AG09309 (cell line): ENCODE measurements around the gene SMARCC1.

ENCODE experiments used
- DNase-seq: peaks from one replicate; pipeline ENCODE4 v3.0.0-alpha.2; 2010; ENCODE audit warnings: low read depth
- H3K4me3 ChIP-seq: 2 replicates; pipeline ENCODE4 v1.5.1; 2011; ENCODE audit warnings: mild to moderate bottlenecking, low read depth, low read length, moderate library complexity; ENCODE audit not compliant: control insufficient read depth
- CTCF ChIP-seq: IDR thresholded peaks from 2 replicates; pipeline ENCODE4 v1.5.1; 2011; ENCODE audit warnings: mild to moderate bottlenecking, low read depth, low read length, inconsistent platforms; ENCODE audit not compliant: insufficient read depth, control insufficient read depth; ENCODE audit errors: missing control alignments

The SMARCC1 gene

GRCh38 chr3:47556351-47556750, 225.3 kb downstream of the SMARCC1 start:
- no peak for DNase-seq
- H3K4me3 ChIP-seq = no peak overlapping the region
- TF ChIP-seq CTCF = no peak

GRCh38 chr3:47554335-47554734, 227.4 kb downstream of the SMARCC1 start:
- DNase-seq = no peak
- TF ChIP-seq CTCF = no peak
- no peak overlapping the region for H3K4me3 ChIP-seq

- TF ChIP-seq CTCF = no peak
- no peak overlapping the region for H3K4me3 ChIP-seq
- DNase-seq = no peak
Observed at GRCh38 chr3:47553407-47553806, 228.3 kb downstream of the SMARCC1 start.

- no peak overlapping the region for H3K4me3 ChIP-seq
- DNase-seq = no peak
- no peak for TF ChIP-seq CTCF
Observed at GRCh38 chr3:47542471-47543173, 239.1 kb downstream of the SMARCC1 start.

- TF ChIP-seq CTCF = no peak
- H3K4me3 ChIP-seq = no peak overlapping the region
- DNase-seq = no peak
Observed at GRCh38 chr3:47541583-47542108, 240.0 kb downstream of the SMARCC1 start.

GRCh38 chr3:47540281-47540680, 241.4 kb downstream of the SMARCC1 start:
- no peak overlapping the region for H3K4me3 ChIP-seq
- DNase-seq = no peak
- no peak for TF ChIP-seq CTCF
